ENCODE results near the gene ABCF1.

DNA sequence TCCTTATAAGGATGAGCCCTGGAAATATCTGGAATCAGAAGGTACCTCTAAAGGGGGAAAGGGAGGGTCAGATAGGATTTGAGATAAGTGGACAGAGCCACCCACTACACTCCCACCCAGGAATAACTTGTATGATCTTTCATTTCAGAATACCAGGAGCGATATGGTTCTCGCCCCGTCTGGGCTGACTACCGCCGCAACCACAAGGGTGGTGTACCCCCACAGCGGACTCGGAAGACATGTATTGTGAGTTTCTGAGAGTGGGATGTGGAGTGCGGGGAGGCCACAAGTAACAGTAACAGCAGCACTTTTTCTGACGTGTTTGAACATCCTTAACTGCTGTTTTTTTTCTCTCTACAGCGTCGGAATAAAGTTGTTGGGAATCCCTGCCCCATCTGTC is 48.3 kb downstream of the ABCF1 start:
- TF ChIP-seq, protein P1, sequence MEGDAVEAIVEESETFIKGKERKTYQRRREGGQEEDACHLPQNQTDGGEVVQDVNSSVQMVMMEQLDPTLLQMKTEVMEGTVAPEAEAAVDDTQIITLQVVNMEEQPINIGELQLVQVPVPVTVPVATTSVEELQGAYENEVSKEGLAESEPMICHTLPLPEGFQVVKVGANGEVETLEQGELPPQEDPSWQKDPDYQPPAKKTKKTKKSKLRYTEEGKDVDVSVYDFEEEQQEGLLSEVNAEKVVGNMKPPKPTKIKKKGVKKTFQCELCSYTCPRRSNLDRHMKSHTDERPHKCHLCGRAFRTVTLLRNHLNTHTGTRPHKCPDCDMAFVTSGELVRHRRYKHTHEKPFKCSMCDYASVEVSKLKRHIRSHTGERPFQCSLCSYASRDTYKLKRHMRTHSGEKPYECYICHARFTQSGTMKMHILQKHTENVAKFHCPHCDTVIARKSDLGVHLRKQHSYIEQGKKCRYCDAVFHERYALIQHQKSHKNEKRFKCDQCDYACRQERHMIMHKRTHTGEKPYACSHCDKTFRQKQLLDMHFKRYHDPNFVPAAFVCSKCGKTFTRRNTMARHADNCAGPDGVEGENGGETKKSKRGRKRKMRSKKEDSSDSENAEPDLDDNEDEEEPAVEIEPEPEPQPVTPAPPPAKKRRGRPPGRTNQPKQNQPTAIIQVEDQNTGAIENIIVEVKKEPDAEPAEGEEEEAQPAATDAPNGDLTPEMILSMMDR (IDR thresholded peaks at IDR 0.05), result no peak
- TF ChIP-seq POLR2AphosphoS5 (IDR thresholded peaks at IDR 0.05; ENCODE audit: low read depth, low read length), result no peak
- TF ChIP-seq, protein P2, sequence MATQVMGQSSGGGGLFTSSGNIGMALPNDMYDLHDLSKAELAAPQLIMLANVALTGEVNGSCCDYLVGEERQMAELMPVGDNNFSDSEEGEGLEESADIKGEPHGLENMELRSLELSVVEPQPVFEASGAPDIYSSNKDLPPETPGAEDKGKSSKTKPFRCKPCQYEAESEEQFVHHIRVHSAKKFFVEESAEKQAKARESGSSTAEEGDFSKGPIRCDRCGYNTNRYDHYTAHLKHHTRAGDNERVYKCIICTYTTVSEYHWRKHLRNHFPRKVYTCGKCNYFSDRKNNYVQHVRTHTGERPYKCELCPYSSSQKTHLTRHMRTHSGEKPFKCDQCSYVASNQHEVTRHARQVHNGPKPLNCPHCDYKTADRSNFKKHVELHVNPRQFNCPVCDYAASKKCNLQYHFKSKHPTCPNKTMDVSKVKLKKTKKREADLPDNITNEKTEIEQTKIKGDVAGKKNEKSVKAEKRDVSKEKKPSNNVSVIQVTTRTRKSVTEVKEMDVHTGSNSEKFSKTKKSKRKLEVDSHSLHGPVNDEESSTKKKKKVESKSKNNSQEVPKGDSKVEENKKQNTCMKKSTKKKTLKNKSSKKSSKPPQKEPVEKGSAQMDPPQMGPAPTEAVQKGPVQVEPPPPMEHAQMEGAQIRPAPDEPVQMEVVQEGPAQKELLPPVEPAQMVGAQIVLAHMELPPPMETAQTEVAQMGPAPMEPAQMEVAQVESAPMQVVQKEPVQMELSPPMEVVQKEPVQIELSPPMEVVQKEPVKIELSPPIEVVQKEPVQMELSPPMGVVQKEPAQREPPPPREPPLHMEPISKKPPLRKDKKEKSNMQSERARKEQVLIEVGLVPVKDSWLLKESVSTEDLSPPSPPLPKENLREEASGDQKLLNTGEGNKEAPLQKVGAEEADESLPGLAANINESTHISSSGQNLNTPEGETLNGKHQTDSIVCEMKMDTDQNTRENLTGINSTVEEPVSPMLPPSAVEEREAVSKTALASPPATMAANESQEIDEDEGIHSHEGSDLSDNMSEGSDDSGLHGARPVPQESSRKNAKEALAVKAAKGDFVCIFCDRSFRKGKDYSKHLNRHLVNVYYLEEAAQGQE (IDR thresholded peaks at IDR 0.05; ENCODE audit: insufficient read depth in 1 of 2, low read depth in 2 of 2, low read length in 1 of 2), result no peak
- TF ChIP-seq TCF7L2 (IDR thresholded peaks at IDR 0.05; ENCODE audit: low read depth, low read length), result no peak
